B cell (primary cell): ENCODE results near the gene ZBTB21.

Experiments used
- EZH2 ChIP-seq: IDR thresholded peaks from 2 replicates; pipeline ENCODE4 v1.6.1; 2012; ENCODE audit warnings: borderline replicate concordance, low read depth, mild to moderate bottlenecking, moderate library complexity, low read length; ENCODE audit not compliant: insufficient read depth, poor library complexity, severe bottlenecking
- TF ChIP-seq, protein P1 (sequence below): fragments of 200-600 bp; IDR thresholded peaks from one replicate; pipeline ENCODE4 v1.8.0; 2022; ENCODE audit warnings: antibody characterized with exemption, mild to moderate bottlenecking

DNA sequence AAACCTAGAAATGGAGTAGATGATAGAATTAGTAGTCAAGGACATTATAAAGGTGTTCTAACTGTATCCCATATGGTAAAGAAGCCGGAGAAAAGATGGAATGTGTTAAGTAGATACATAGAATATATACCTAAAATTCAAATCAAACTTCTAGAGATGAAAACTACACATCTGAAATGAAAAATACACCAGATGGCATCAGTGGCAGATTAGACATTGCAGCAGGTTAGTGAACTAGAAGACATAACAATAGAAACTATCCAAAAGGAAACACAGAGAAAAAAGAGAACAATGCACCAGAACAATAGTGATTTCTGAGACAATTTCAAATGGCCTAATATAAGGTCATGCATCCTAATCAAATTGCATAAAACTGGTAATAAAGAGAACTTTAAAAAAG, 26.9 kb downstream of the ZBTB21 start:
- TF ChIP-seq, protein P1, sequence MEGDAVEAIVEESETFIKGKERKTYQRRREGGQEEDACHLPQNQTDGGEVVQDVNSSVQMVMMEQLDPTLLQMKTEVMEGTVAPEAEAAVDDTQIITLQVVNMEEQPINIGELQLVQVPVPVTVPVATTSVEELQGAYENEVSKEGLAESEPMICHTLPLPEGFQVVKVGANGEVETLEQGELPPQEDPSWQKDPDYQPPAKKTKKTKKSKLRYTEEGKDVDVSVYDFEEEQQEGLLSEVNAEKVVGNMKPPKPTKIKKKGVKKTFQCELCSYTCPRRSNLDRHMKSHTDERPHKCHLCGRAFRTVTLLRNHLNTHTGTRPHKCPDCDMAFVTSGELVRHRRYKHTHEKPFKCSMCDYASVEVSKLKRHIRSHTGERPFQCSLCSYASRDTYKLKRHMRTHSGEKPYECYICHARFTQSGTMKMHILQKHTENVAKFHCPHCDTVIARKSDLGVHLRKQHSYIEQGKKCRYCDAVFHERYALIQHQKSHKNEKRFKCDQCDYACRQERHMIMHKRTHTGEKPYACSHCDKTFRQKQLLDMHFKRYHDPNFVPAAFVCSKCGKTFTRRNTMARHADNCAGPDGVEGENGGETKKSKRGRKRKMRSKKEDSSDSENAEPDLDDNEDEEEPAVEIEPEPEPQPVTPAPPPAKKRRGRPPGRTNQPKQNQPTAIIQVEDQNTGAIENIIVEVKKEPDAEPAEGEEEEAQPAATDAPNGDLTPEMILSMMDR = no peak
- TF ChIP-seq EZH2 = no peak
